ENCODE data around the gene KCNAB2.

KCNAB2 gene

DNA sequence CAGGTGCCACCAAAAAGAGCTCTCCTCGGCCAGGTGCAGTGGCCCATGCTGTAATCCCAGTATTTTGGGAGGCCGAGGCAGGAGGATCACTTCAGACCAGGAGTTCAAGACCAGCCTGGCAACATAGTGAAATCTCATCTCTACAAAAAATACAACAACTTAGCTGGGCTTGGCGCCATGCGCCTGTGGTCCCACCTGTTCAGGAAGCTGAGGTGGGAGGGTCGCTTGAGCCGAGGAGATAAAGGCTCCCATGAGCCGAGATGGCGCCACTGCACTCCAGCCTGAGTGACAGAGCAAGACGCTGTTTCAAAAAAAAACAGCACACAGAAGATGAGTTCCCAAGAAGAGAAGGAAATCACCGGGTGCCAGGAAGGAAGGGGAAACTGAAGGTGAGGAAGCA, 67.4 kb downstream of the KCNAB2 start:
- no peak for DNase-seq

GRCh38 chr1:6113745-6114144, 68.1 kb downstream of the KCNAB2 start:
- DNase-seq: no peak

GRCh38 chr1:6116137-6116536, 70.4 kb downstream of the KCNAB2 start:
- no peak for DNase-seq

GRCh38 chr1:6117064-6117463, 71.4 kb downstream of the KCNAB2 start:
- no peak for DNase-seq

- no peak for DNase-seq
These were observed 71.9 kb downstream of the KCNAB2 start for GRCh38 chr1:6117624-6118023.

DNA sequence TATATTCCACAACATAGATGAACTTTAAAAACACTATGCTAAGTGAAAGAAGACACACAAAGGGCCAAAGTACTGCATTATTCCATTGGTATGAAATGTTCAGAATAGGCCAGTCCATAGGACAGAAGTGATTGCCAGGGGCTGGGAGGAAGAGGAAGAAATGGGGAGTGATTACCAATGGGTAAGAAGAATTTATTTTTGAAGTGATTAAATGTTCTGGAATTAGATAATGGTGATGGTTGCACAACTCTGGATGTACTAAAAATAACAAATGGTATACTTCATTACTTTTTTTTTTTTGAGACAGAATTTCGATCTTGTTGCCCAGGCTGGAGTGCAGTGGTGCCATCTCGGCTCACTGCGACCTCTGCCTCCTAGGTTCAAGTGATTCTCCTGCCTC, 72.7 kb downstream of the KCNAB2 start:
- DNase-seq: no peak

- no peak for DNase-seq
These were observed 75.3 kb downstream of the KCNAB2 start for GRCh38 chr1:6121021-6121421.

DNA sequence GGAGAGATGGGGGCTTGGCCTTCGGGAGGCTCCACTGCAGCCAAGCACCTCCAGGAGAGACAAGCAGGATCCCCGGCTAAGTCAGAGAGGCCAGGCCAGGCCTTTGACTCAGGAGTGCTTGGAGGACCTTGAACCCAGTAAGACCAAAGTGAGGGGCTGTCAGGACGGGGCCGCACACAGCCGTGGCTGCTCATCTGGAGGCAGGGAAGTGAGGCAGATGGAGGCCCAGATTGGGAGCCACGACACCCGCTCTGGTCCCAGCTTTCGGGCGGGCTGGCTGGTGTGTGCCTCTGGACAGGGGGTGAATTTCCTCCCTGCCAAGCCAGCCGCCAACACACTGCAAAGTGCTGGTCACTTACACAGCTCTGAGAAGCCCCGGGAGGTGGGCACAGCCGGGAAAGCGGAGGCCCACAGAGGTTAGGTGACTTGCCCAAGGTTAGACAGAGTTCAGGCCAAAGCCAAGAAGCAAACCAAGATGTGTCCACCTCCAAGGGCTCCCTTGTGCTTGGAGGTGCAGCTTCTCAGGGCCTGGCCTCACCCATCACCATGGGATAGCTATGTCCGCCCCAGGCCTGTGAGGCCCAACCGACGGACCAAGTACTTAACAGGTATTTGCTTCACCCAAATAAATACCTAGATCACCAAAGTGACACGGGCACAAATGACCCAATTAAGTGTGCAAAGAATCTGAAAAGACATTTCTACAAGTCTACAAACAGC, 76.1 kb downstream of the KCNAB2 start:
- no peak for DNase-seq

DNA sequence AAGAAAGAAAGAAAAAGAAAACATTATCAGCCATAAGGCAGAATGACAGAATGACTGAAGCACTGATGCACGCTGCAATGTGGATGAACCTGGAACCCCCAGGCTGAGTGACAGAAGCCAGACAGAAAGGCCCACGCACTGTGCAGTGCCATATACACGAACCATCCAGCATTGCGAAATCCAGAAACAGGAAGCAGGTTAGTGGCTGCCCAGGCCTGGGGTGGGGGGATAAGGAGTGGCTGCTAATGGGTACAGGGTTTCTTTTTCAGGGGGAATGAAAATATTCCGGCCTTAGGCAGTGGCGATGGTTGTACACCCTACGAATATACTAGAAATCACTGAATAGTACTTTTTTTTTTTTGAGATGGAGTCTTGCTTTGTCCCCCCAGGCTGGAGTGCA, 77.4 kb downstream of the KCNAB2 start:
- no peak for DNase-seq

GRCh38 chr1:6123816-6124215, 78.1 kb downstream of the KCNAB2 start:
- DNase-seq: no peak

GRCh38 chr1:6124341-6124740, 78.7 kb downstream of the KCNAB2 start:
- no peak for DNase-seq

- DNase-seq: no peak
These were observed 79.2 kb downstream of the KCNAB2 start for GRCh38 chr1:6124746-6125365.

GRCh38 chr1:6125366-6125765, 79.7 kb downstream of the KCNAB2 start:
- DNase-seq: no peak

GRCh38 chr1:6126028-6126427, 80.3 kb downstream of the KCNAB2 start:
- no peak for DNase-seq

DNA sequence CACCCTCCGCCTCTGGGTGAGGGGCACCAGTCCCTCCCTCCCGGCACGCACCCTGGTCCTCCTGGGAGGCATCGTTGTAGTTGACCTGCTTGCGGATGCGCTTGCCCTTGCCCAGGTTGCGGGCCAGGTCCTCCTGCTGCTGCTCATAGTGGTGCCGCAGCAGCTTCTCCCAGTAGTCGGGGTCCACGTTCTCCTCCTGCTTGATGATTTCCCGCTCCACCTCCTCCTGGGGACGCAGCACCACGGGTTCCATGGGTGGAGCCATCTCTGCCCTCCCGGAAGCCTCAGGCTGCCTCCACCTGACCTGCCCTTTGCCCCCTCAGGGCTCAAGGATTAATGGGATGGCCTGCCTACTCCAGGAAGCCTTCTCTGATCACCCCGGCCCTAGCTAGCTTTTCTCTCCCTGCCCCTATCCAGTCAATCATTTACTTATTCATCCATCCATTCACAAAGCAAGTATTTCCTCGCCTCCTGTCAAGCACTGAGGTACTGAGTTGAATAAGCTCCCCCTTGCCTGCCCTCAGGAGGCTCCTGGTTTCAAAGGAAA, 80.9 kb downstream of the KCNAB2 start:
- no peak for DNase-seq

DNA sequence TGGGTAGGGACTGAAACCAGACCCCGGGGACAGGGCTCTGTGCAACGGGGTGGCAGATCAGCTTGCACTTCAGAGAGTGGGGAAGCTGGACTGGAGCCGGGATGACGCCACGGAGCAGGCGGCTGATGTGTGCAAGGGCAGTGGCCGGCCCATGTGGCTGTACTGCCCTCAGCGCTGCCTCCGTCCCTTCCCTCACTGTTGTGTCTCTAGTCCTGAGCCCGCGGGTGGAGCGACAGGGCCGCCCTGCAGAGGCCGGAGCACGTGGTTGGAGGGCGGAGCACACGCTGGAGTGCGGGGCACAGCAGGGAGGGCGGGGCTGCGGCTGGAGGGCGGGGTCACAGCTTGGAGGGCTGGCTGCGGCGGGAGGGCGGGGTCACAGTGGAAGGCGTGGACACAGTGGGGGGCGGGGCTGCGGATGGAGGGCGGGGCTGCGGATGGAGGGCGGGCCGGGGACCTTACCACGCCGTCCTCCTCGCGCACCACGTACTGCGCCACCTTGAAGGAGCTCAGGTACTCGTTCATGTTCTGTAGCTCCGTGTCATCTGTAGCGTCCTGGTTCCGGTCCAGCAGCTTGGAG, 82.0 kb downstream of the KCNAB2 start:
- peak; percentile 53 for DNase-seq

DNA sequence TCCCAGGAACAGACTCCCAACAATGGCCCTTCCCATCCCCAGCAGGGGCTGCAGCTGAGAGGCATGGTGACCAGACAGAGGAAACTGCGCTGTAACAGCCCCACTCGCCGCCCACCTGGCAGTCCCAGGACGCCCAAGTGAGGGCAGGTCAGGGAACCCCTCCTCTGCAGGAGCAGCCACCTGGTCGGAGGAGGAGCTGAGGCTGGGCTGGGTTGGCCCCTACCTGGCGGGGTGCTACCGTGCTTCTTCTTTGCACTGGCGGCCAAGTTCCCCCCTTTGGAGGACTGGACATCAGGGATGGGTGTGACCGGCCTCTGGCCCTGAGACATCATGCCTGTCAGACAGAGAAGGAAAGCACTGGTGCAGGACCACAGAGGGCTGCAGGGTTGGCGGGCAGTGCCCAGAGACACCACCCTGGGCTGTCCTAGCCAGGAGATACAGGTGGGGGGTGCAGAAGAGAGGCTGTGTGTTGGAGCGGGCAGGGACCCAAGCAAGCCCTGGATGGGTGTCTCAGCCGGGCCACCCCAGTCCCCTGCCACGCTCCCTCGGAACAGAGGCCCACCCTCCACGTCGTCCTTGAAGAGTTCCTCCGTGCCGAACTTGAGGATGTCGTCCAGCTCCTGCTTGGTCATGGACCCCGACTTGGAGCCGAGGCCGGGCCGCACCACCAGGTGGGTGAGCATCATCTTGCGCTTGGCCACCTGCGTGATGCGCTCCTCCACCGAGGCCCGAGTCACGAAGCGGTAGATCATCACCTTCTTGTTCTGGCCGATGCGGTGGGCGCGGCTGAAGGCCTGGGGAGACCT, 82.8 kb downstream of the KCNAB2 start:
- DNase-seq: no peak

DNA sequence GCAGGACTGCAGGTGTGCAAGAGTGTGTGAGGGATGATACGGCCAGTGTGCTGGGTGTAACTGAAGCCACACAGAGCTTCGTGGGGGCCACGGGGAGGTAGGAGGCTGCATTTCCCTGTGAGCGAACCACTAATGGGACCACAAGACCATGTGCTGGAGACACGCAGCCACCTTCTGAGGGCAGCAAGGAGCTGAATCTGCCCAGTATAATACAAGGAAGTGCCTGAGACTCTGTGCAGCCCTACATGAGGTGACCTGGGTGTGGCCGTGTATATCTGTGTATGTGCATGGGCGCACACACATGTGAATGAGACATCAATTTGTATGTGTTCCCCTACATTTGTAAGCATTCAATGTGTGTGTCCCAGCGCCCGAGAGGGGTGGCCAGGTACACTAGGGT, 83.6 kb downstream of the KCNAB2 start:
- no peak for DNase-seq

GRCh38 chr1:6130036-6130435, 84.3 kb downstream of the KCNAB2 start:
- no peak for DNase-seq

- no peak for DNase-seq
These were observed 84.9 kb downstream of the KCNAB2 start for GRCh38 chr1:6130596-6130995.

- DNase-seq: no peak
These were observed 85.9 kb downstream of the KCNAB2 start for GRCh38 chr1:6131561-6131960.

DNA sequence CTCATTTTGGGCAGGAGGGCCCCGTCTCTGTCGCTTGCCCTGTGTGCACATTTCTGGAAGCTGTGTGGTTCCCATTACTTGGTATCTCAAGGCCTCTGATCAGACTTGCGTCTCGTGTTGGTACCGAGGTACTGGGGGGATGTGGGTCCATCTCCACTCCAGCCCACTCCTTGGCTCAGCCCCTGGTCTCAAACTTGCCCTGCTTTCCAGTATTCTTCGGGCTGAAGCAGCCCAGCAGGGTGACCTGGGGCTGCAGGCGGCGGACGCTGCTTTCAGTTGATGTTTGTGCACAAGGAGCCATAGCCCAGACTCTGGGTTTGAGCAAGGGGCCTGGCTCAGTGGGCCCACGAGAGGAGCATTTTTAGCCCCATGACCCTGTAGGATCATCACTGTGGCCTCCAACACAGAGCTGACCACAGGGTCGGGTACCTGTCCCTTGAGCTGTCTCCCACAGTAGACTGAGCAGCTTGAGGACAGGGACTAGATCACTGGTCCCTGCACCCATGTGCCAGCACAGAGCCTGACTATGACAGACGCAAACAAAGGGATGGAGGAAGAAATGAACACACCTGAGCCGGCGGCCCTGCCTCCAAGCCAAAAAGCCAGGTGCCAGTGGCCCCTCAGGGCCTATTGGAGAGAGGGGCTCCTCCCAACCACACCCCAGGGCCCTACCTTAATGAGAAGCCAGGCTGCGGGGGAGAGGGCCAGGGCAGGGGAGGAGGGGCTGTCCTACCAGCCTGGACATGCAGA, 87.6 kb downstream of the KCNAB2 start:
- no peak for DNase-seq

- no peak for DNase-seq
These were observed 88.5 kb downstream of the KCNAB2 start for GRCh38 chr1:6134206-6134605.

All from activated gamma-delta T cell (primary cell).